Nephron progenitor cell (in vitro differentiated cells): ENCODE measurements around the gene DOCK3.
"Not testable (repeated sequence)": the region's sequence is repeated elsewhere in the genome, so short reads cannot be mapped to it uniquely, and the experiment has no call there.

Experiments used
- DNase-seq: peaks from one replicate; pipeline ENCODE4 v3.0.0; 2021
- H3K27ac Mint-ChIP-seq: 2 replicates; pipeline ENCODE4 v1.8.0; 2021; ENCODE audit warnings: mild to moderate bottlenecking, moderate library complexity, mixed read lengths
- H3K27me3 Mint-ChIP-seq: 2 replicates; pipeline ENCODE4 v1.8.0; 2021; ENCODE audit warnings: mild to moderate bottlenecking, low read depth, mixed read lengths; ENCODE audit not compliant: poor library complexity
- H3K36me3 Mint-ChIP-seq: 2 replicates; pipeline ENCODE4 v1.8.0; 2021; ENCODE audit warnings: low read depth, mixed read lengths
- H3K4me1 Mint-ChIP-seq: 2 replicates; pipeline ENCODE4 v1.8.0; 2021; ENCODE audit warnings: mixed read lengths
- H3K4me3 Mint-ChIP-seq: 2 replicates; pipeline ENCODE4 v1.8.0; 2021; ENCODE audit warnings: mild to moderate bottlenecking, moderate library complexity, mixed read lengths
- H3K9me3 Mint-ChIP-seq: 2 replicates; pipeline ENCODE4 v1.8.0; 2021; ENCODE audit warnings: mild to moderate bottlenecking, moderate library complexity, mixed read lengths
- TF ChIP-seq, protein P1 (sequence below): fragments of 200-600 bp; sonication (generic); IDR thresholded peaks from 2 replicates; pipeline ENCODE4 v1.5.0; 2021; ENCODE audit warnings: antibody characterized with exemption

DOCK3 gene

DNA sequence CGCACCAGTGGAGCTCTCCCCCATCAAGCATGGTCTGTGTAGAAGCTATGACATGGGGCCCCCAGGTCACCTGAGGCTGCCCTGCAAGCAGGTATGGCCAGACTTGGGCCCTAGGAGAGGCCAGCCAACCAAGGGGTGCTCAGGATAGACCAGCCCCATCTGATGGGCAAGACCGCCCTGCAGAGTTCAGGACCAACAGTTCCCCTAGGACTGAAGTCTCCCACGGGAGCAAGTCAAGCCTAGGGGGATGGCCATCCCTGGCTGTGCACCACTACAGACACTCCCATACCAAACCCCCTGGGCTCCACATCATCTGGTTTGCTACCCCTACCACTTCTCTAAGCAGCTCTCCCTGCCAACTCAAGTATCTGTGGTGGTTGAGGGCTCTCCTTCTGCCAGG, 568.2 kb downstream of the DOCK3 start:
- no peaks in the 10 kb centered on the region for H3K4me1 Mint-ChIP-seq
- TF ChIP-seq, protein P1, sequence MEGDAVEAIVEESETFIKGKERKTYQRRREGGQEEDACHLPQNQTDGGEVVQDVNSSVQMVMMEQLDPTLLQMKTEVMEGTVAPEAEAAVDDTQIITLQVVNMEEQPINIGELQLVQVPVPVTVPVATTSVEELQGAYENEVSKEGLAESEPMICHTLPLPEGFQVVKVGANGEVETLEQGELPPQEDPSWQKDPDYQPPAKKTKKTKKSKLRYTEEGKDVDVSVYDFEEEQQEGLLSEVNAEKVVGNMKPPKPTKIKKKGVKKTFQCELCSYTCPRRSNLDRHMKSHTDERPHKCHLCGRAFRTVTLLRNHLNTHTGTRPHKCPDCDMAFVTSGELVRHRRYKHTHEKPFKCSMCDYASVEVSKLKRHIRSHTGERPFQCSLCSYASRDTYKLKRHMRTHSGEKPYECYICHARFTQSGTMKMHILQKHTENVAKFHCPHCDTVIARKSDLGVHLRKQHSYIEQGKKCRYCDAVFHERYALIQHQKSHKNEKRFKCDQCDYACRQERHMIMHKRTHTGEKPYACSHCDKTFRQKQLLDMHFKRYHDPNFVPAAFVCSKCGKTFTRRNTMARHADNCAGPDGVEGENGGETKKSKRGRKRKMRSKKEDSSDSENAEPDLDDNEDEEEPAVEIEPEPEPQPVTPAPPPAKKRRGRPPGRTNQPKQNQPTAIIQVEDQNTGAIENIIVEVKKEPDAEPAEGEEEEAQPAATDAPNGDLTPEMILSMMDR = no peak
- H3K4me3 Mint-ChIP-seq = no peak overlapping the region
- H3K36me3 Mint-ChIP-seq = peaks cover 6% of the 10 kb centered on the region
- no peak overlapping the region for H3K27ac Mint-ChIP-seq
- peaks cover 10% of the 10 kb centered on the region for H3K27me3 Mint-ChIP-seq
- DNase-seq = no peak
- H3K9me3 Mint-ChIP-seq = peaks cover 19% of the 10 kb centered on the region

DNA sequence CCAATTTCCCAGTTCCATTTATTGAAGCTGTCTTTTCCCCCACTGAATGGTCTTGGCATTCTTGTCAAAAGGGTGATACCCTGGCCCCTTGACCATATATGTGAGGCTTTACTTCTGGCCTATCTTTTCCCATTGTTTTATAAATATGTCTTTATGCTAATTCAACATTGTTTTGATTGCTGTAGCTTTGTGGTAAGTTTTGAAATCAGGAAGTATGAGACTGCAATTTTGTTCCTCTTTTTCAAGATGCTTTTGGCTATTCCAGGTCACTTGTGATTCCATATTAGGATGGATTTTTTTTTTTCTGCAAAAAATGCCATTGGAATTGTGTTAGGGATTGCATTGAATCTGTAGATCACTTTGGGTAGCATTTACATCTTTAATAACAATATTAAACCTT, 569.2 kb downstream of the DOCK3 start:
- Mint-ChIP-seq H3K9me3 (peaks cover 19% of the 10 kb centered on the region), H3K27ac (no peak overlapping the region), H3K36me3 (peaks cover 9% of the 10 kb centered on the region), H3K27me3 (peaks cover 10% of the 10 kb centered on the region), H3K4me3 (no peak overlapping the region), H3K4me1 (no peaks in the 10 kb centered on the region)
- TF ChIP-seq, protein P1 = no peak
- no peak for DNase-seq

DNA sequence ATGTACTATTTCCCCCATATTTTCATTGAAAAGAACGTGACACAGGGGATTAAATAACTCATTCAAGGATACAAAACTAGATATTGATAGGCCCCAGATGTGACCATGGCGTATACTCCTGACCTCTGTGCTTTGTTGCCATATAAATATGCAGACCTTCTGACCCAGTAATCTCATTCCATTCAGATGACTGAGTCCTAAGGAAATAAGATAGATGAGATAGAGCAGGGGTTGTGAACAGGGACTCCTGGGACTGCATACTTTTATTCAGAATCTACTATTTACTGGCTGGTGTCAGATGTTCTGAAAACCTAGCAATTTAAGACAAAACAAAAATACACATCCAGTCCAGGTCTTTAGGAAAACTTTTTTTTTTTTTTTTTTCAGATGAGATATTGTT, 571.1 kb downstream of the DOCK3 start:
- TF ChIP-seq, protein P1 = no peak
- no peak for DNase-seq
- Mint-ChIP-seq H3K27me3 (peaks cover 8% of the 10 kb centered on the region), H3K4me3 (no peak overlapping the region), H3K36me3 (peaks cover 9% of the 10 kb centered on the region), H3K9me3 (peaks cover 20% of the 10 kb centered on the region), H3K4me1 (no peaks in the 10 kb centered on the region), H3K27ac (no peak overlapping the region)

DNA sequence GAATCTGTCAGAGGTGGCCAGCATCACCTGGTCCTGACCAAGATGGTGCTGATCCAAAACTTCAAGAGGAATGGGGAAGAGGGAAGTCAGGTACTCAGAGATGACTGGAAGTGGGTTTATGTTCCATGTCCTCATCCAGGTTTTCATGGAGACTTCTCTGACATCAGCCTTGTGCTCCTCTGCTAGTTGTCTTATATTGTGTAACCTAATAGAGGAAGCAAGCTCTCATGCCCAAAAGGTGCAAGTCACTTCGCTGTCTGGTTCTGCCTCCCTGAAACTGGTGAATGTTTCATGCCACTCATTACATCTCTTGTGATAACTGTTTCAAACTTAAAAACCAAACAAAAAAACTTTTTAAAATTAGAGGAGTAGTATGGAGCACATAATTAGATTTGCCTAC, 583.1 kb downstream of the DOCK3 start:
- DNase-seq = no peak
- H3K27me3 Mint-ChIP-seq = peaks cover 13% of the 10 kb centered on the region
- peaks cover 14% of the 10 kb centered on the region for H3K9me3 Mint-ChIP-seq
- H3K4me3 Mint-ChIP-seq = no peak overlapping the region
- no peaks in the 10 kb centered on the region for H3K36me3 Mint-ChIP-seq
- TF ChIP-seq, protein P1 = no peak
- no peak overlapping the region for H3K27ac Mint-ChIP-seq
- no peaks in the 10 kb centered on the region for H3K4me1 Mint-ChIP-seq

DNA sequence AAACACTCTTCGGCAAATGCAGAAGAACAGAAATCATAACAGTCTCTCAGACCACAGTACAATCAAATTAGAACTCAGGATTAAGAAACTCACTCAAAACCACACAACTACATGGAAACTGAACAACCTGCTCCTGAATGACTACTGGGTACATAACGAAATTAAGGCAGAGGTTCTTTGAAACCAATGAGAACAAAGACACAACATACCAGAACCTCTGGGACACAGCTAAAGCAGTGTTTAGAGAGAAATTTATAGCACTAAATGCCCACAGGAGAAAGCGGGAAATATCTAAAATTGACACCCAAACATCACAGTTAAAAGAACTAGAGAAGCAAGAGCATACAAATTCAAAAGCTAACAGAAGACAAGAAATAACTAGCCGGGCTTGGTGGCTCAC, 589.4 kb downstream of the DOCK3 start:
- H3K4me1 Mint-ChIP-seq, H3K27me3 Mint-ChIP-seq, H3K27ac Mint-ChIP-seq, H3K36me3 Mint-ChIP-seq, DNase-seq, H3K4me3 Mint-ChIP-seq: not testable (repeated sequence)
- H3K9me3 Mint-ChIP-seq = peaks cover 43% of the 10 kb centered on the region

DNA sequence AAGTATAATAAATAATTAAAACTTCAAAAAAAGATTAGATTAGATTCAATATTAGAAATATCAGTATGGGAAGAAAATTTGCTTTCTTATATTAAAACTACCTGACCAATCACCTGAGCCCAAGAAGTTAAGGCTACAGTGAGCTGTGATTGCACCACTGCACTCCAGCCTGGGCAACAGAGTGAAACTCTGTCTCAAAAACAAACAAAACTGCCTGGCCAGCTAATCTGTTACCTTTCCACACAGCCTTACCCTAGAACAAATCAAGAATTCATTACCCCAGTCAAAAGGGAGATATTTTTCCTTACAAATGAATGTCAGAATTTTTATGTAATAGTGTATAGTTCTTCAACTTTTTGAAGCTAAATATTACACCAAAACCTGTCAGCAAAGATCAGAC, 593.4 kb downstream of the DOCK3 start:
- no peak overlapping the region for H3K4me3 Mint-ChIP-seq
- H3K9me3 Mint-ChIP-seq = peaks cover 37% of the 10 kb centered on the region
- no peak overlapping the region for H3K27ac Mint-ChIP-seq
- DNase-seq = no peak
- H3K36me3 Mint-ChIP-seq = no peaks in the 10 kb centered on the region
- no peaks in the 10 kb centered on the region for H3K27me3 Mint-ChIP-seq
- H3K4me1 Mint-ChIP-seq = peaks cover 8% of the 10 kb centered on the region
- TF ChIP-seq, protein P1 = no peak

DNA sequence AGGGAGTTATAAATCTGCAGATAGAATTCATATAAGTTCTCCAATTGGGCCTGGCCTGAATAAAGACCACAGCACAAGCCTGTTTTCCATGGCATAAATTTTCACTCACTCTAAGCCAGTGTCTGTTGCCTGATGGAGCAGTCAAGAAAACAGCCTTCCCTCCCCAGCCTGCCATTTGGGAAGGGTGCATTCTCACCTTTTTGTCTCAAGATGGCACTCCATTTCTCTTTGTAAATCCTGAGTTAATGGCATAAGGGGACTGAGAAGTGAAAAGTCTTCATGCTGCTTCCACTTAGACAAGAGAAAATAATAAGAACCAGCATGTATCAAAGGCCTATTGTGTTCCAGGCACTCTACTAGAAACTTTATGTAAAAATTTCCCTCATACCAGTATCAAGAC, 594.7 kb downstream of the DOCK3 start:
- peaks cover 30% of the 10 kb centered on the region for H3K9me3 Mint-ChIP-seq

More for the DNA sequence above, 594.7 kb downstream of the DOCK3 start:
- Mint-ChIP-seq H3K27ac (no peak overlapping the region), H3K36me3 (no peaks in the 10 kb centered on the region), H3K4me1 (peaks cover 13% of the 10 kb centered on the region), H3K4me3 (no peak overlapping the region), H3K27me3 (no peaks in the 10 kb centered on the region)
- TF ChIP-seq, protein P1 = no peak
- no peak for DNase-seq
